Keratinocyte (primary cell): Measurements from ENCODE around the gene ACOT7. TPM values are rescaled to one million over a fixed set of nuclear protein-coding genes. Genes with fewer than 3 reads are reported as not detected.

Source experiments
- DNase-seq: peaks from one replicate; pipeline ENCODE4 v3.0.0-alpha.2; 2011; ENCODE audit warnings: low read depth, missing footprints, low spot score
- FAIRE-seq: peaks from 2 replicates; lab custom pipeline; 2011; peaks lifted over from hg19 to GRCh38; lab: Jason Lieb, UNC
- H2AFZ ChIP-seq: 2 replicates; pipeline ENCODE4 v1.6.0; 2012; ENCODE audit warnings: low read length, control low read depth, inconsistent platforms; ENCODE audit not compliant: control insufficient read depth
- H3K27ac ChIP-seq: 2 replicates; pipeline ENCODE4 v1.5.1; 2011; ENCODE audit warnings: low read length; ENCODE audit not compliant: control insufficient read depth, insufficient read depth
- H3K27me3 ChIP-seq: 3 replicates; pipeline ENCODE4 v1.6.0; 2011; ENCODE audit warnings: low read length; ENCODE audit not compliant: control insufficient read depth, insufficient read depth; ENCODE audit errors: extremely low read depth
- H3K36me3 ChIP-seq, 2 experiments: 2 replicates in 1 of 2; 3 replicates in 1 of 2; pipeline ENCODE4 v1.5.1; 2011; ENCODE audit warnings: low read length in 2 of 2, mild to moderate bottlenecking in 1 of 2; ENCODE audit not compliant: control insufficient read depth in 2 of 2, insufficient read depth in 2 of 2; ENCODE audit errors: extremely low read depth in 1 of 2
- H3K4me1 ChIP-seq: 3 replicates; pipeline ENCODE4 v1.5.1; 2011; ENCODE audit warnings: low read length; ENCODE audit not compliant: control insufficient read depth, insufficient read depth; ENCODE audit errors: extremely low read depth
- H3K4me2 ChIP-seq: 3 replicates; pipeline ENCODE4 v1.6.0; 2011; ENCODE audit warnings: low read depth, low read length; ENCODE audit not compliant: control insufficient read depth, insufficient read depth; ENCODE audit errors: extremely low read depth
- H3K4me3 ChIP-seq, 3 experiments: fragments of 200-600 bp in 1 of 3; sonication (generic) in 1 of 3; 2 replicates in 2 of 3; 3 replicates in 1 of 3; pipeline ENCODE4 v1.5.1; 2011 to 2016; ENCODE audit warnings: low read length in 3 of 3, mild to moderate bottlenecking in 3 of 3, control low read depth in 2 of 3, inconsistent platforms in 1 of 3, low read depth in 1 of 3, mixed read lengths in 1 of 3, mixed run types in 1 of 3, moderate library complexity in 1 of 3; ENCODE audit not compliant: control insufficient read depth in 2 of 3, insufficient read depth in 2 of 3; ENCODE audit errors: extremely low read depth in 1 of 3
- H3K79me2 ChIP-seq: 2 replicates; pipeline ENCODE4 v1.6.0; 2012; ENCODE audit warnings: low read length; ENCODE audit not compliant: control insufficient read depth, insufficient read depth
- H3K9ac ChIP-seq: 3 replicates; pipeline ENCODE4 v1.6.0; 2011; ENCODE audit warnings: low read length; ENCODE audit not compliant: control insufficient read depth, insufficient read depth; ENCODE audit errors: extremely low read depth
- H3K9me1 ChIP-seq: 3 replicates; pipeline ENCODE4 v1.6.0; 2011; ENCODE audit warnings: low read length; ENCODE audit not compliant: control insufficient read depth, insufficient read depth; ENCODE audit errors: extremely low read depth
- H3K9me3 ChIP-seq: 2 replicates; pipeline ENCODE4 v1.5.1; 2012; ENCODE audit warnings: low read depth, low read length; ENCODE audit not compliant: control insufficient read depth
- H4K20me1 ChIP-seq: 3 replicates; pipeline ENCODE4 v1.6.0; 2011; ENCODE audit warnings: low read length; ENCODE audit not compliant: control insufficient read depth, insufficient read depth; ENCODE audit errors: extremely low read depth
- EZH2 ChIP-seq: IDR thresholded peaks from one replicate; pipeline ENCODE4 v1.6.1; 2012; ENCODE audit warnings: inconsistent platforms, mild to moderate bottlenecking, low read length, moderate library complexity
- dilution Hi-C: fragments of 300-500 bp; cut with MboI; formaldehyde crosslinking; loops from one replicate; pipeline ENCODE4 v1.7.0; 2020; ENCODE audit warnings: low sequenced_read_pairs; ENCODE audit not compliant: extremely low pct_ligation_motif_present
- polyA plus RNA-seq, 5 experiments: library from polyadenylated mRNA; depleted of rRNA in 3 of 5; stranded (reverse) in 3 of 5; stranded (forward) in 1 of 5; unstranded in 1 of 5; fragments of >200 nt; gene quantifications; 1 replicate in 1 of 5; 2 replicates in 3 of 5; 3 replicates in 1 of 5; pipeline versions ENCODE4 v1.2.1 to v1.2.3, GENCODE V29; 2011 to 2012; ENCODE audit warnings: missing spikeins in 2 of 5, low read depth in 1 of 5, low replicate concordance in 1 of 5
- TF ChIP-seq, protein P1 (sequence below), 3 experiments: IDR thresholded peaks in 1 of 3; conservative IDR thresholded peaks in 1 of 3; optimal IDR thresholded peaks in 1 of 3; 2 replicates in 2 of 3; 3 replicates in 1 of 3; pipeline versions ENCODE3 to v1.5.1; 2011; ENCODE audit warnings: low read length in 3 of 3, mild to moderate bottlenecking in 3 of 3, moderate library complexity in 2 of 3, control low read depth in 1 of 3, inconsistent platforms in 1 of 3; ENCODE audit not compliant: insufficient read depth in 2 of 3; ENCODE audit errors: extremely low read depth in 1 of 3

Gene ACOT7
- polyA plus RNA-seq, 1 donor (not counting 4 experiments of a cell fraction or from before 2014, with no cell fraction given), result 226 TPM

DNA sequence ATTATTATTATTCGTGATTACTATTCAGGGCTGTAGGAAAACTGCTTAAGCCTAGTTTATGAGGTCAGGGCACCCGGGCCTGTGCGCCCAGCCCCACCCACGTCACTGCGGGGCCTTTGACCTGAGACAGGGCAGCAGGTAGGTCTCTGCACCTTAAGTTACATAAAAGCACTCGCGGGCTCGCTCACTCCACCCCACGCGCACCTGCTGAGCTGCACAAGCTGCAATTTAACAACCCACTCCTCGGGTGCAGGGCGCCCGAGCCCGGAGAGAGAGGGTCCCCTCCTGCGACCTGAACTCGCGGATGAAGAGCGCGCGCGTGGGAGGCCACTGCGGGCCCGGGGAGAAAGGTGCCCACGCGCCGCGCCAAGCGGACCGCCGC is 158.3 kb downstream of the ACOT7 start:
- peak overlapping the region; percentile 94 for H3K4me2 ChIP-seq
- no peaks in the 10 kb centered on the region for H3K9me1 ChIP-seq
- peak overlapping the region; percentile 33 for H2AFZ ChIP-seq
- DNase-seq (no peak), FAIRE-seq (no peak)
- H3K9ac ChIP-seq, result peak overlapping the region; percentile 82
- H3K36me3 ChIP-seq, result peaks cover 16 to 18% of the 10 kb centered on the region in 2 experiments
- dilution Hi-C loops, result no loop called here
- H3K9me3 ChIP-seq, result no peaks in the 10 kb centered on the region
- H3K27ac ChIP-seq, result peak overlapping the region; percentile 48
- peaks cover 23% of the 10 kb centered on the region for H3K79me2 ChIP-seq
- TF ChIP-seq EZH2, result no peak
- TF ChIP-seq, protein P1, sequence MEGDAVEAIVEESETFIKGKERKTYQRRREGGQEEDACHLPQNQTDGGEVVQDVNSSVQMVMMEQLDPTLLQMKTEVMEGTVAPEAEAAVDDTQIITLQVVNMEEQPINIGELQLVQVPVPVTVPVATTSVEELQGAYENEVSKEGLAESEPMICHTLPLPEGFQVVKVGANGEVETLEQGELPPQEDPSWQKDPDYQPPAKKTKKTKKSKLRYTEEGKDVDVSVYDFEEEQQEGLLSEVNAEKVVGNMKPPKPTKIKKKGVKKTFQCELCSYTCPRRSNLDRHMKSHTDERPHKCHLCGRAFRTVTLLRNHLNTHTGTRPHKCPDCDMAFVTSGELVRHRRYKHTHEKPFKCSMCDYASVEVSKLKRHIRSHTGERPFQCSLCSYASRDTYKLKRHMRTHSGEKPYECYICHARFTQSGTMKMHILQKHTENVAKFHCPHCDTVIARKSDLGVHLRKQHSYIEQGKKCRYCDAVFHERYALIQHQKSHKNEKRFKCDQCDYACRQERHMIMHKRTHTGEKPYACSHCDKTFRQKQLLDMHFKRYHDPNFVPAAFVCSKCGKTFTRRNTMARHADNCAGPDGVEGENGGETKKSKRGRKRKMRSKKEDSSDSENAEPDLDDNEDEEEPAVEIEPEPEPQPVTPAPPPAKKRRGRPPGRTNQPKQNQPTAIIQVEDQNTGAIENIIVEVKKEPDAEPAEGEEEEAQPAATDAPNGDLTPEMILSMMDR (optimal IDR thresholded peaks at IDR 0.05 in 1 of 3, IDR thresholded peaks at IDR 0.05 in 1 of 3, conservative IDR thresholded peaks at IDR 0.05 in 1 of 3; ENCODE audit: extremely low read depth in 1 of 3, insufficient read depth in 2 of 3, low read length in 3 of 3), result no peak
- no peaks in the 10 kb centered on the region for H4K20me1 ChIP-seq
- H3K4me1 ChIP-seq, result peaks cover 9% of the 10 kb centered on the region
- peak overlapping the region; percentile 72 to 87 (median 77) for H3K4me3 ChIP-seq
- H3K27me3 ChIP-seq, result peaks cover under 1% of the 10 kb centered on the region

DNA sequence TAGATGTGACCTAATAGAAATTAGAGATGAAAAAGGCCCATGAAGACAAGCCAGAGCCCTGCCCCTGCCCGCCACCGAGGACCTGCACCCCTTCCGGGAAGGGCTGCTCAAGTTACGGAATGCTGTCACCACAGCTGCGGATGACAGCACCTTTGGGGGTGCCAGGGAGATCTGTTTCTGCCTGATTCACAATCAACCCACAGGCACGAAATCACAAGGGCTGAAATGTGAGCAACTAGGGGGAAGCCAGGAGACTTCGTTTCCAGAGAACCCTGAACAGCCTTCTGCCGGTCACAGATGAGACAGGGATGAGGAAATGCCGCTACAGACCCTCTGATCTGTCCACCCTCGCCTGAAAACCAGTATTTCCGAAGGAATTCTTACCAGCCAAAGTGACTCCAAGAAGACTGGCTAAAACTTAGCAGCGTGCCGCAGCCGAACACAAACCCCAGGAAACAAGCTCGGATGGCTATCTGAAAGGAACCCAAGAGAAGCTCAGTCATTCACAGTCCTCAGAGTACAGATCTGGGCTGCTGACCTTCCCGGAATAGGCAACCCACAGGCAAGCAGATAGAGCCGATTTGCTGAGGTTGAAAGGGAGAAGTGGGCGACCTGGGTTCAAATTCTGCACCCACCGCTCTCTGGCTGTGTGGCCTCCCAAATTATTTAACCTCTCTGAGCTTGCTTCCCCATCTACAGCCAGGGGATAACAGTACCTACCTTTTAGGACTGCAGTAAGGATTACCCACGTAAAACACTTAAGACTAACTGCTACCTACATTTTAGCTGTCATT is 158.9 kb downstream of the ACOT7 start:
- H3K27ac ChIP-seq, result peak overlapping the region; percentile 48
- peaks cover 9% of the 10 kb centered on the region for H3K4me1 ChIP-seq
- H3K27me3 ChIP-seq, result no peaks in the 10 kb centered on the region
- H3K4me3 ChIP-seq, result peak overlapping the region; percentile 72 to 87 (median 77)
- H4K20me1 ChIP-seq, result no peaks in the 10 kb centered on the region
- dilution Hi-C loops, result no loop called here
- H3K9me1 ChIP-seq, result no peaks in the 10 kb centered on the region
- H3K9me3 ChIP-seq, result no peaks in the 10 kb centered on the region
- FAIRE-seq, result no peak
- peak overlapping the region; percentile 33 for H2AFZ ChIP-seq
- H3K36me3 ChIP-seq, result peaks cover 16 to 20% of the 10 kb centered on the region in 2 experiments
- peak overlapping the region; percentile 82 for H3K9ac ChIP-seq
- no peak for DNase-seq
- H3K4me2 ChIP-seq, result peak overlapping the region; percentile 94
- no peak for TF ChIP-seq EZH2
- TF ChIP-seq, protein P1 (optimal IDR thresholded peaks at IDR 0.05 in 1 of 3, IDR thresholded peaks at IDR 0.05 in 1 of 3, conservative IDR thresholded peaks at IDR 0.05 in 1 of 3; ENCODE audit: extremely low read depth in 1 of 3, insufficient read depth in 2 of 3, low read length in 3 of 3), result no peak
- H3K79me2 ChIP-seq, result peaks cover 25% of the 10 kb centered on the region
